HEK293T (cell line): ENCODE data around the gene TCHP.
"Not testable (repeated sequence)": the region's sequence is repeated elsewhere in the genome, so short reads cannot be mapped to it uniquely, and the experiment has no call there.

Experiments
- CTCF ChIA-PET: fragments of 350-600 bp; formaldehyde crosslinking; extraction: SDS; loops from one replicate; lab custom pipeline; 2021; ENCODE audit warnings: antibody characterized with exemption, inconsistent platforms; lab: Yijun Ruan, JAX
- POLR2A ChIA-PET: fragments of 350-600 bp; formaldehyde crosslinking; extraction: SDS; loops from one replicate; lab custom pipeline; 2020; ENCODE audit warnings: antibody characterized with exemption, inconsistent platforms; lab: Yijun Ruan, JAX
- DNase-seq: peaks from one replicate; pipeline ENCODE4 v3.0.0; 2012; ENCODE audit warnings: mixed read lengths; ENCODE audit errors: extremely low spot score
- ARNT ChIP-seq: fragments of 450-650 bp; IDR thresholded peaks from 2 replicates; pipeline ENCODE4 v1.6.1; 2017; ENCODE audit warnings: mild to moderate bottlenecking
- BHLHE40 ChIP-seq: fragments of 450-650 bp; IDR thresholded peaks from 2 replicates; pipeline ENCODE4 v1.6.1; 2016; ENCODE audit warnings: mild to moderate bottlenecking, moderate library complexity, borderline replicate concordance
- CTBP1 ChIP-seq: fragments of 450-650 bp; IDR thresholded peaks from 2 replicates; pipeline ENCODE4 v1.6.1; 2016; ENCODE audit warnings: borderline replicate concordance
- ELF4 ChIP-seq: fragments of 450-650 bp; IDR thresholded peaks from 2 replicates; pipeline ENCODE4 v1.6.1; 2017; ENCODE audit warnings: antibody characterized with exemption
- FOXA1 ChIP-seq: fragments of 450-650 bp; IDR thresholded peaks from 2 replicates; pipeline ENCODE4 v1.6.1; 2016; ENCODE audit warnings: mild to moderate bottlenecking
- FOXK2 ChIP-seq: fragments of 450-650 bp; IDR thresholded peaks from 2 replicates; pipeline ENCODE4 v1.6.1; 2016; ENCODE audit warnings: mild to moderate bottlenecking
- FOXM1 ChIP-seq: fragments of 450-650 bp; IDR thresholded peaks from 2 replicates; pipeline ENCODE4 v1.6.1; 2017; ENCODE audit warnings: mild to moderate bottlenecking, borderline replicate concordance
- HDGF ChIP-seq: fragments of 450-650 bp; IDR thresholded peaks from 2 replicates; pipeline ENCODE4 v1.6.1; 2017; ENCODE audit warnings: antibody characterized with exemption, borderline replicate concordance
- L3MBTL2 ChIP-seq: fragments of 450-650 bp; conservative IDR thresholded peaks from 2 replicates; pipeline ENCODE4 v1.6.1; 2016; ENCODE audit warnings: mild to moderate bottlenecking
- LEF1 ChIP-seq: fragments of 450-650 bp; IDR thresholded peaks from 2 replicates; pipeline ENCODE4 v1.6.1; 2017; ENCODE audit warnings: mild to moderate bottlenecking, borderline replicate concordance
- NFRKB ChIP-seq: fragments of 450-650 bp; IDR thresholded peaks from 2 replicates; pipeline ENCODE4 v1.6.1; 2016; ENCODE audit warnings: mild to moderate bottlenecking, moderate library complexity
- SP1 ChIP-seq: fragments of 450-650 bp; IDR thresholded peaks from 2 replicates; pipeline ENCODE4 v1.6.1; 2017
- SUZ12 ChIP-seq: fragments of 450-650 bp; IDR thresholded peaks from 2 replicates; pipeline ENCODE4 v1.6.1; 2016; ENCODE audit warnings: mild to moderate bottlenecking
- TARDBP ChIP-seq: fragments of 450-650 bp; IDR thresholded peaks from 2 replicates; pipeline ENCODE4 v1.6.1; 2016
- ZNF384 ChIP-seq: fragments of 450-650 bp; IDR thresholded peaks from 2 replicates; pipeline ENCODE4 v1.6.1; 2016
- TF ChIP-seq, protein P1 (sequence below): fragments of 450-650 bp; IDR thresholded peaks from 2 replicates; pipeline ENCODE4 v1.6.1; 2016

The TCHP gene

DNA sequence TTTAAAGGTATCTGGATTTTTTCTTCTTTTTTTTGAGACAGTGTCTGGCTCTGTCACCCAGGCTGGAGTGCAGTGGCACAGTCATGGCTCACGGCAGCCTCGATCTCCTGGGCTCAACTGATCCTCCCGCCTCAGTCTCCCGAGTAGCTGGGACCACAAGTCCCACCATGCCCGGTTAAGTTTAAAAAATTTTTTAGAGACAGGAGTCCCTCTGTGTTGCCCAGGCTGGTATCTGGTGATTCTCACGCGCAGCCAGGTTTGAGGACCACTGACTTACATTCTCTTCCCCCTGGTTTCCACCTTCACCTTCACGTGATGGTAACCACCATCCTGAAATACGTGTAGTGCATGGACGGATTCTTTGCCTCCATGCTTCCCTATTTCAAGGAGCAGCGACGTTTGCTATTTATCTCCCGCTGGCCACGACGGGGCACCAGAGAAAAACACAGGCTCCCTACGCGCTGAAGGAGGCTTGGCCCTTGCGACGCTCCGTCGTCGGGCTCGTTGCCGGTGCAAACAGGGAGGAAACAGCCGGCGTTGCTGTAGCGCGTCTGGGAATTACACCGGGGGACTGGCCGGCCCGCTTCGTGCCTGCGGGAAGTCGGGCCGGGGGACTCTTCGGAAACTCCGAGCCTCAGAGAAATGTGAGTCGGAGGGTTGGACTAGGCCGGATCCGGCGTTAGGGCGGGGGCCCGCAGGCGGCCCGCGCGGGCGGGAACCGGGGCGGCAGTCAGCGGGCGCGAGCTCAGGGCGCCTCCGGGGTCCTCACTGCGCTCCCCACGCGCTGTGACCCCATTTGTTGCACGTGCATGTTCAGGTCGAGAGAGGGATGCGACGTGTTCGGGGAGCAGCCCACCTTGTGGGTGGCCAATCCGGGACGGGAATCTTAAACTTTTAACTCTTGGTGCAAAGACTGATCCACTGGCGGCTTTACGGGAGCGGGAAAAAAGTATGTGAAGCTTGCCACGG, at the start of gene TCHP:
TCHP (plus strand) TSS at position 492 of the 969 bp plus-strand sequence. CDS start 2,753 bp downstream, outside the sequence.
- ChIA-PET CTCF (interaction anchor here (0.7 to 1.0 kb wide), 4 partner anchors 8 to 51 kb away, joined by 3 to 6 read pairs (median 4); no protein-coding TSS in a partner anchor), POLR2A (interaction anchor here (0.7 to 1.6 kb wide), 6 partner anchors 8 to 23 kb away, joined by 3 to 6 read pairs (median 4); no protein-coding TSS in a partner anchor)
- DNase-seq = peak; percentile 76
- TF ChIP-seq L3MBTL2 = peak; percentile 78
- no peak for TF ChIP-seq ARNT

DNA sequence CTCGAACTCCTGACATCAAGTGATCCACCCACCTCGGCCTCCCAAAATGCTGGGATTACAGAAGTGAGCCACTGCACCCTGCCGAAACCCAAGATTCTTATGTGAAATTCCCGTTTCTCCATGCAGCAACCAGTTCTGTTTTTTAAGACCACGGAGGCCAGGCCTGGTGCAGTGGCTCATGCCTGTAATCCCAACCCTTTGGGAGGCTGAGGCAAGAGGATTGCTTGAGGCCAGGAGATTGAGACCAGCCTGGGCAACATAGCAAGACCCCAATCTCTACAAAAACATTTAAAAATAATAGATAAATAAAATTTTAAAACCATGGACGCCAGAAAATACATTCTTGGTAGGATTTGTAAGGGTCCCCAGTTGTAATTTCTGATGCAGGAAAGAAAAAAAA, 49.6 kb upstream of the TCHP start:
- POLR2A ChIA-PET, DNase-seq: not testable (repeated sequence)
- CTCF ChIA-PET = interaction anchor here (0.6 kb wide), 1 partner anchor 18 kb away, joined by 3 read pairs; no protein-coding TSS in a partner anchor

GRCh38 chr12:109855377-109855776, 44.7 kb upstream of the TCHP start:
- POLR2A ChIA-PET = interaction anchor here (1.2 kb wide), 1 partner anchor 24 kb away, joined by 4 read pairs; no protein-coding TSS in a partner anchor
- no peak for TF ChIP-seq SP1
- TF ChIP-seq FOXM1 = no peak
- TF ChIP-seq HDGF = no peak
- no peak for TF ChIP-seq ZNF384
- no peak for TF ChIP-seq ELF4
- CTCF ChIA-PET = no interaction called here
- no peak for DNase-seq

DNA sequence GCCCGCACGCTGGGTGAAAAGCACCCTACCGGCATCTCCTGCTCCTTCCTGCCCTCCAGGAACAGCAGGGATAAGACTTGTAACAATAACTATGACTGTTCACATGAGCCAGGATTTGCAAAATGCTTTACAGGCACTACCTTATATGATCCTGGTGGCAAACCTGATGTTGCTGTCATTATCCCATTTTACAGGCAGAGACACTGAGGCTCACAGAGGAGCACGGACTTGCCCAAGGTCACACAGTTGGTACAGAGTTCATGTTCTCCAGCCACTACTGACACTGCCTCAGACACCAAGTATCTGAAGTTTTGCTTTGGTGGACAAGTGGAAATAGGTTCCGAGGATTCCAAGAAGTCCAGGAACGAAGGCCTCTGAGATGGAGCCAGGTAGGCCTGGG, 42.4 kb upstream of the TCHP start:
- ChIA-PET POLR2A (no interaction called here), CTCF (interaction anchor here (1.5 kb wide), 1 partner anchor 13 kb away, joined by 7 read pairs; no protein-coding TSS in a partner anchor)
- no peak for DNase-seq

DNA sequence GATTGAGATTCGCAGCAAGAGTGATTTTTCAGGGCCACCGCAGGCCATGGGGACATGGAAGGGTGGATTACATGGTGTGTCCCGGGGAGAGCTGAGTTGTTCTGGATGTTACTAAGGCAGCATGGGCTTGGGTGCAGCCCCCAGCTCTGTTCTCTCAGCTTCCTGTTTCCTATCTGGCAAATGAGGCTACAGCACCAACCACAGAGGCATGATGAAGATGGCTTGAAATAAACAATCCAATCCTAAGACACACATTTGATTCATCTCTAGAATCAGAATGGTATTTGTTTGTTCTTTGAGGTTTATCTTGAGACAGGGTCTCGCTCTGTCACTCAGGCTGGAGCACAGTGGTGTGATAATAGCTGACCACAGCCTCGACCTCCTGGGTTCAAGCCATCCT, 41.3 kb upstream of the TCHP start:
- POLR2A ChIA-PET = no interaction called here
- DNase-seq = no peak
- no peak for TF ChIP-seq FOXM1
- TF ChIP-seq ELF4 = no peak
- no peak for TF ChIP-seq CTBP1
- TF ChIP-seq FOXA1 = no peak
- TF ChIP-seq, protein P1, sequence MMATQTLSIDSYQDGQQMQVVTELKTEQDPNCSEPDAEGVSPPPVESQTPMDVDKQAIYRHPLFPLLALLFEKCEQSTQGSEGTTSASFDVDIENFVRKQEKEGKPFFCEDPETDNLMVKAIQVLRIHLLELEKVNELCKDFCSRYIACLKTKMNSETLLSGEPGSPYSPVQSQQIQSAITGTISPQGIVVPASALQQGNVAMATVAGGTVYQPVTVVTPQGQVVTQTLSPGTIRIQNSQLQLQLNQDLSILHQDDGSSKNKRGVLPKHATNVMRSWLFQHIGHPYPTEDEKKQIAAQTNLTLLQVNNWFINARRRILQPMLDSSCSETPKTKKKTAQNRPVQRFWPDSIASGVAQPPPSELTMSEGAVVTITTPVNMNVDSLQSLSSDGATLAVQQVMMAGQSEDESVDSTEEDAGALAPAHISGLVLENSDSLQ = no peak
- no peak for TF ChIP-seq L3MBTL2
- TF ChIP-seq SUZ12 = no peak
- no peak for TF ChIP-seq BHLHE40
- no peak for TF ChIP-seq HDGF
- TF ChIP-seq SP1 = no peak
- no peak for TF ChIP-seq FOXK2
- TF ChIP-seq ARNT = no peak
- no peak for TF ChIP-seq NFRKB
- no peak for TF ChIP-seq TARDBP
- TF ChIP-seq ZNF384 = no peak
- no peak for TF ChIP-seq LEF1
- CTCF ChIA-PET = interaction anchor here (0.7 kb wide), 1 partner anchor 13 kb away, joined by 4 read pairs; no protein-coding TSS in a partner anchor

More for the DNA sequence above, 42.4 kb upstream of the TCHP start:
- TF ChIP-seq NFRKB (no peak), CTBP1 (no peak), HDGF (no peak), FOXM1 (no peak), FOXK2 (no peak), ARNT (no peak), SP1 (no peak), BHLHE40 (no peak), ZNF384 (no peak)

GRCh38 chr12:109860977-109861376, 39.1 kb upstream of the TCHP start:
- TF ChIP-seq NFRKB = no peak
- TF ChIP-seq SP1 = no peak
- TF ChIP-seq FOXA1 = no peak
- TF ChIP-seq FOXM1 = no peak
- no peak for TF ChIP-seq SUZ12
- no peak for TF ChIP-seq LEF1
- TF ChIP-seq FOXK2 = no peak
- TF ChIP-seq, protein P1 = no peak
- no peak for TF ChIP-seq ARNT
- TF ChIP-seq ELF4 = no peak
- no peak for TF ChIP-seq L3MBTL2
- CTCF ChIA-PET = interaction anchor here (0.6 kb wide), 1 partner anchor 12 kb away, joined by 3 read pairs; no protein-coding TSS in a partner anchor
- no peak for DNase-seq
- POLR2A ChIA-PET = no interaction called here
